NCI-H748 treated with DMSO at 0.1 percent for 48 hours (cell line): Measurements from ENCODE around the gene ARHGAP32.
"Not testable (repeated sequence)": the region's sequence is repeated elsewhere in the genome, so short reads cannot be mapped to it uniquely, and the experiment has no call there.

Experiments used
- DNase-seq: peaks from one replicate; lab custom pipeline; 2025; lab: John Stamatoyannopoulos, UW

Gene ARHGAP32

DNA sequence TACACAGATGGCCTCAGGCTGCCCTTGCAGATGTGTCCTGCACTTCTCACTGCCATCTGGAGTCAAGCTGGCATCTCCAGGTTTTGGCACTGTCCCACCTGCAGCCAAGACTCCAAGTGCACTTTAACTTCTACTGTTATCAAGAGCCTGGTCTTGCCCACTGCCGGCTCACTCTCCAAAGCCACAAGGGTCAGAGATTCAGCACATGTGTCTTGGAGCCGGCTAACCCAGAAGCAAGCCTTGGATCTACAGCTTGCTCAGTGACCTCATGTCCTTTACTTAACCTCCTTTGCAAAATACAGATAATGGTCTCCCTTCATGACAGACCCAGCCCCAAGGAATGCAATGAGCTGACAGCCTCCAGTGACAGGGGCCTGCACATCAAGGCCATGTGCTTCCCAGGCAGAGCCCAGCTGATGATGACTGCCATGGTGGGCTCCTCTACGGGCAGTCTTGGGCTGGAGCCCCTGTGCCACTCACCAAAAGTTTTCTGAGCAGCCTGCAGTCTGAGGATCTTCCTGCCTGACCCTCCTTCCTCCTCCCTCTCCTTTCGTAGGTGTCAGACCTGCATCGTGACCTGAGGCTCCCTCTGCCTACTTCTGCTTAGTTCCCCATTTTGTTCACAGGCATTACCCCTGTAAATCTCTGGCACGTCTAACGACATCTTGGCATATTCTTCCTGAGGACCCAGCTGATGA, 258.5 kb downstream of the ARHGAP32 start:
- no peak for DNase-seq

DNA sequence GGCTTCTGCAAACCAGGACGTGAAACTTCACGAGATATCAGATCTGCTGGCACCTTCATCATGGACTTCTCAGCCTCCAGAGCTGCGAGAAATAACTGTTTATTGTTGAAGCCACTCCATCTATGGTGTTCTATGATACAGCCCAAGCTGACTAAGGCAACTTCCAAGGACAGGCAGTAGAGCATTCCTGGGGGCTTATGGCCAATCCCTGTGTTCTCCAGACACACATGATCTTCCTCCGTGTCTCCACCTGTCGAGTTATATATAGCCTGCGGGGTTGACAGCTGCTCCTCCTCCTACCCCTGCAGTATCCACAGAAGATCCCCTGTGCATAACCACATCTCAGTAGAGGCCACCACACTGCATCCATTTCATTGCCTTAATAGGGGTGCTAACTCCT, 260.5 kb downstream of the ARHGAP32 start:
- DNase-seq, result no peak

DNA sequence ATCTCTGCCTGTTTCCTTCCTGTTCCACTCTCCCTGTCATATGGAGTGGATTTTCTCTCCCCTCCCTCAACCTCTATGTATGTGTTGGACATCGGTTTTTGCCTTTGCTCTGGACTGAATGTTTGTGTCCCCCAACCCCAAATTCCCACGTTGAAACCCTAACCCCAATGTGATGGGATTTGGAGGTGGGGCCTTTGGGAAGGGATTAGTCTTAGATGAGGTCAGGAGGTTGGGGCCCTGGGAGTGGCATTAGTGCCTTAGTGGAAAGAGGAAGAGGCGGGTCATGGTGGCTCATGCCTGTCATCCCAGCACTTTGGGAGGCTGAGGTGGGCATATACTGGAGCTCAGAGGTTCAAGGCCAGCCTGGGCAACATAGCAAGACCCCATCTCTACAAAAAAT, 261.1 kb downstream of the ARHGAP32 start:
- no peak for DNase-seq

DNA sequence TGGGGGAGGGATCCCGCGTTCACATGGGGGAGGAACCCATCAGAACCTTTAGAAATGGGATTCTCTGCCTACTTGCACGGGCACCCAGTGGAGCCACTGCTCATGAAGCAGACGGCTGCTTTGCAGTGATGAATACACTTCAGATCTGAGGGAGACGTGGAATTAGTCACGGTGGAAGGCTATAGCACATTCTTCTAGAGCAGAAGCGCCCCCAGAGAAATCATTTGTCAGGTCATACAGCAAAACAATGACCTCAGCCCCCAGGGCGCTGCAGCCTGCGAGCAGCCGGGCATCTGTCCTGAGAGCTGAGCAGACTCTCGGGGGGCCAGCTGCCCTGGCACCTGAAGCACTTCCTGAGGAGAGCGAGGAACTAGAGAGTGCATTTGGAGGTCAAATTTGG, 262.1 kb downstream of the ARHGAP32 start:
- no peak for DNase-seq

DNA sequence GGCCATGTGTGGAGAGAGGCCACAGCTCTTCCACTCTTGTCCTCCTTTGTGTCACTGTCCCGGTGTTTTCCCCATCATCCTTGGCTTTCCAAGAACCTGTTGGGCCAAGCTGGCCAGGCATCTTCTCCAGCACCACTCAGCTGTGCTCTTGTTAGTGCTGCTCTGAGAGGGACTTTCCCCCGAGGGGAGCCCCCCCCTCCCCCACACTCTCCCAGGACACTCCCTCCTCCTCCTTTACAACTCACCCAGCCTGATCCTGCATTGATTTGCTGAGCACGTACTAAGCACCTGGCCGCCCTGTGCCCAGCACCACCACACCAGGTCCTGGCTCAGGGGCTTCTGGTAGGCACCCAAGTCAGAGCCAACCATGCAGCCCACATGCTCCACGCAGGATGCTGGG, 262.7 kb downstream of the ARHGAP32 start:
- no peak for DNase-seq

DNA sequence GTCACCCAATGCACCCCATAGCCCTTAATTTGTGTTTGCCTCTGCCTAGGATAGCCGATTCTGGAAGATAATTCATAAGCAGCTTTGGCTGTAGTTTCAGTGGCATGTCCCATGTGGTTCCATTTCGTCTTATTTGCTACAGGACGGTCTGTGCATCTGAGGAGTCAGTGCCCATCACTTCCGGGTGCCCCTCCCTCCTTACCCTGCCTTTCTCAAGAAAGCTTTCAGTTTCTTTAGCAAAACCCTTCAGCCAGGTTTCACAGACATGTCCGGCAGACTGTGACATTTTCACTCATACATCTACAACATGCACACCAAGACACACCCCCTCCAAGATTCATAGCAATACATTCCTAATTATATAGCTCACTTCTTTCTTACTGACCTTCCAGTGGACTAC, 263.7 kb downstream of the ARHGAP32 start:
- no peak for DNase-seq

DNA sequence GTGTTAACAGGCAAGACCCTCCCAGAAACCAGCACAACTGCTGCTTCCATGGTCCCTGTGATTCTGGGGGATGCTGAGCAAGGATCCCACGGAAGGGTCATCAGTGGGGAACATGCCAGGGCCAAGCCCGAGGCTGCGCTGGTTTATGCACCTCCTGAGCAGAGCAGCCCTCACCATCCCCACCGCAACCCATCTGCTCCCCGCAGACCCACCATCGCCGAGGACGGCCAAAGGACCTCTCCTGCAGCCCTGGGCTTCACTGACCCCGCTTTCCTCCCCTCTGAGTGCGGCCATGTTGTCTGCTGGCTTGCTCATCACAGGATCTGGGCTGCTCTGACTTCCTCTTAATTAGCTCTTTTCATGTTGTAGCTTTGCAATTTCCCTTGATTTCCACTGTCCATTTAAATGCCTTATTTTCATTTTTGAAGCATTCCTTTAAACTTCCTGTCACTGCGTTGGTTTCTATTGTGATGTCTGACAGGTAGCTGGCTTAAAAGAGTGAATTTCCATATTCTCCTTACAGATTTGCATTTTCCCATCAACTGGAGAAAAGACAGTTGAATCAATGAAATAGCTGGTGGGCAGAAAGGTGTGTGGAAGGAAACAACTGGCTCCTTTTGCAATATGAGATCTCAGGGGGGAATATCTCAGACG, 264.3 kb downstream of the ARHGAP32 start:
- no peak for DNase-seq

DNA sequence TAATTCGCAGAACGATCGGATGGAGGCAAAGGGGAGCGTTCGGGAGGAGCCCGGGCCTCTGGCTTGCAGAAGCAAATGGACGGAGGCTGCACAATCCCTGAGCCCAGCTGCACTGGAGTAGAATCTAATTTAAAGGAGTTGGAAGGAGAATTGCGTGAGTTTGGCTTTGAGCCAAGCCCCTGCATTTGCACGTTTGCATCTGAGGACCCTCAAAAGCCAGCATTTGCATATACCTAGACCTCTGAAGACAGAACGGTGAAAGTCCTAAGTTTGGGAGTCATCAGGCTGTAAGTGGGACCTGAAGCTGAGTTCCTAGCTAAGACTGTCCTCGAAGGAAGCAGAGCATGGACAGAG, 265.0 kb downstream of the ARHGAP32 start:
- DNase-seq, result no peak

DNA sequence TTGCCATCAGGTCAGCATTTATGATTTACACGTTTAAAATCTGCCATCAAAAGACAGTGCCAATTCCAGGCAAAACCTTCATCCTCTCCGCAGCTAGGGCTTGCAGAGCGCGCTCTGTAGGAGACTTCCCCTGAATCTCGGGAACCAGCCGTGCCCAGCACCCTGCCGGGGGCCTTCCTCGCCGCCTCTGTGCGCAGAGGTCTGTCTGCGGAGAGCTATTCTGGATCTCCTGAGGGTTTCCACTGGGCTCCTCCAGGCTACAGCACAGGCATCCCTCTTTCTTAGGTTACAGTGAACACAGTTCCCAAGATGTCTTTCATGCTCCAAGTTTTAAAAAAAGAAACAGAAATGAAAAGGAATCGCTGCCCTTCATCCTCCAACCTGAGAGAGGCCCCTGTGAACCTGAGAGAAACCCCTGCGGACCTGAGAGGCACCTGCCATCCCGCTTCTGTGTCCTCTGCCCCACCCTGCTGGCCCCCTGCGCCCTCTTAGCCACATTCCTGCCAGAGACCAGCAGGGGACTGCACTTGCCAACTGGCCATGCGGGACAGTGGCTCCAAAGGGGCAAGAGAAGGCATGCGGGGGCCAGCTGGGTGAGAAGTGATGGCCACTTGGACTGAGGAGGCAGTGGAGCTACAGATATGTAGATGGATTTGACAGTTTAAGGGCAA, 265.6 kb downstream of the ARHGAP32 start:
- DNase-seq, result no peak

DNA sequence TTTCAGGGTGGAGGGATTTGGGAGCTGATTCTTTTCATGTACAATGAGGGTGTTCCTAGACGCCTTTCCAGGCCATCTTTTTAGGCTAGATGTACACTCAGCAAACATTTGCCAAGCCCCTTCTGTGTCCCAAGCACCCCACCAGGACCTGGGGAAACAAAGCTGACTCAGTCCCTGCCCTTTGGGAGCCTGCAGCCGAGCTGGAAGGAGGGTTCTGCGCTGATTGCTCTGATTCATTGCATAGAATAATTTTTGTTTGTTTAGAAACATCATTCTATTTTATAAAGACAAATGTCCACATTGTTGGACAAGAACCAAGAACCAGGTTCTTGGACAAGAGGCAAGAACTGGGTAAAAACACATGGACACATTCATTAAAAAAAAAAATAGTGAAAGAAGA, 266.1 kb downstream of the ARHGAP32 start:
- DNase-seq, result no peak

DNA sequence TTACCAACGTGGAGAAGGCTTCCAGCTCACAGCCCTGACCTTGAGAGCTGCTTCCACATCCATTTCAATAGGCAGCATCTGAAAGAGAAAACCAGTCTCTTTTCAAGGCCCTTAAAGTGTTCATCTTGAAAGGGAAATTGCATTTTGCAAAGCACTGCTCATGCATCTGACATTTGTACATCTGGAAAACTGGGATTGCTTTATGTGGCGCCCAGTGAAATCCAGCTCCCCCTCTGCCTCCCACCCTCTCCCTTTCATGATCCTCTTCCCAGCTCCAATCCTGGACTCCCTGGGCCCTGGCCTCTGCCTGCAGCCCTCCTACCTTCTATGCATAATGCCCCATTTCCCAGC, 266.9 kb downstream of the ARHGAP32 start:
- no peak for DNase-seq

DNA sequence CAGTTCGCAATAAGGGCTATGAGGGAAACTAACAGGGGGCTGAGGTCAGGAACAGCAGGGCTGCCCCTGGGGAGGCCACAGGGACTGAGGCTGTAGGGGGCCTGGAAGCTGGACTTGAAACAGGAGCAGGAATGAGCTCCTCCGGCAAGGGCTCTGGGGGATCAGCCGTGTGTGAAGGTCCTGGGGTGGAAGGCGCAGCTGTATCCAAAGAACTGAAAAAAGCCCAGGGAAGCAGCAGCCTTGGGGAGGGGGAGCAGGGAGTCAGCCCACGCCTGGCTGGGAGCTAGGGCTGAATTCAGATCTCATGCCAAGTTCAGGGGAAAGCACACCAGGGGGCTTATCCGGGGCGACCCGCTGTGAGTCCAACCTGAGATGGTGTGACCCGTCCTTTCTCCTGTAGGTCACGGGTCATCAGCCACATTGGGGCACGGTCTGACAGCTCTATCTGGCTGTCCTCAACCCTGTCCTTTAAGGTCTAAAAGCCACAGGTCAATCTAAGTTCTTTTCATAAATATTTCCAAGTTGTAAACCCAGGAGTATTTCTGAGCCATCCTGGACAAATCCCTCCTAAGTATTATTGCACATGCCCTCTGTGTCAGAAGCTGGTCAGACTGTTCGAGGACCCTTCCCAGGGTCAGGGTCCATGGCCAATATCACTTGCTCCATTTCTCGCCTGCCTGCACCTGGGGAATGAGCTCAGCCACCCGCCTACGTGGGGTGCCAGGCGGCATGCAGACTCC, 267.4 kb downstream of the ARHGAP32 start:
- no peak for DNase-seq

DNA sequence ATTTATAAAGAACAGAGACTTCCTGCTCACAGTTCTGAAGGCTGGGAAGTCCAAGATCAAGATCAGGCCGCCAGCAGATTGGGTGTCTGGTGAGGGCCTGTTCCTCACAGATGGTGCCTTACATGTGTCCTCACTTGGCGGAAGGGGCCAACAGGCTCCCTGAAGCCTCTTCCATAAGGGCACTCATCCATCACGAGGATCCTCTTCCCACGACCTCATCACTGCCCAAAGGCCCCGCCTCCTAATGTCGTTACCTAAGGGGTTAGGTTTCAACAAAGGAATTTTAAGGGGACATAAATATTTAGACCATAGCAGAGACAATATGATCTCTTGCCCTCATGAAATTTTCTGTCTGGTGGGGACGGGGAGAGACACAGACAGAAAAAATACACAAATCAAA, 268.0 kb downstream of the ARHGAP32 start:
- no peak for DNase-seq

DNA sequence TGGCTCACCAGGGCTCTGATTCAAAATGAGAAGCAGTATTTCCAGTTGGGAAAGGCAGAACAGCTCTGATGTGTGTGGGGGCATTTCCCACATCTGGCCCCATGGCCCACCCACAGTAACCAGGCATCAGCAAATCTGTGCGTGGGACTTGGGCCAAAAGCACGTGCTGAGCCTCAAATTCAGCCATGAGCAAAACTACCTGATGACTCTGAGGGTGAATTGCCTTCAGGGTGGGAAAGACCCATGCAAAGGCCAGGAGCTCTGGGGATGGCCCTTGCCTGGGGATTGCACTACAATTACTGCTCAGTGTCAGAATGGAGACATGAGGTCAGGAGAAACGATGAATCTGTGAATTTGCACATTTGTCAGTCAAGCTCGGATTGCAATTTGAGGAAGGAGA, 270.3 kb downstream of the ARHGAP32 start:
- no peak for DNase-seq

DNA sequence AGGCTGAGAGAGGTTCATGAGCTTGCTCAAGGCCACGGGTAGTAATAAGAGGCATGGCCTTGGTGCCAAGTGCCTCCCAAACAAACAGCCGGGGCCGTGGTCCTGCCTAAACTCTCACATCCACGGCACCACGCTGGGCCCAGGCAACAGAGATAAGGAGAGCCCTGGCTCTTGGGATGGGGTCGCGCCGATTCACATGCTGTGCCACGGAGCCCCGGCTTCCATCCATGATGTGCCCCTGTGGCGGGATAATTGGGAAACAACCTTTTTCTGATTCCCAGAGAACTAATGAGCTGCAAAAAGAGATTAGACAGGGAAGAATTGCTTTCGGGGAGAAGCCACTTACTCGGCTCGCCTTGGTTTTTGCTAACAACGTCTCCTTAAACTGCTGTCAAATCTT, 271.5 kb downstream of the ARHGAP32 start:
- no peak for DNase-seq

DNA sequence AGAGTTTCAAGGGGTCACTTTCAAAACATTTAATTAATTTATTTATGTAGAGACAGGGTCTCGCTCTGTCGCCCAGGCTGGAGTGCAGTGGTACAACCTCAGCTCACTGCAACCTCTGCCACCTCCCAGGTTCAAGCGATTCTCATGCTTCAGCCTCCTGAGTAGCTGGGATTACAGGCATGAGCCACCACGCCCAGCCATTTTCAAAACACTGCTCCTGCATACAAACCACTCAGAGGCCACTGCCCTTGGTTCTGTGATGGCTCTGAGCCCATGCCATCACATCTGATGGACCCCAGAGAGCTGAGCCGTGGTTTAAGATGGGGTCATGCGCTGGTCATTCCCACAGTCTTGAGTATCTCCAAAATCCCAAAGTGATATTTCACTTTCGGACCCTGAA, 272.5 kb downstream of the ARHGAP32 start:
- DNase-seq, result not testable (repeated sequence)

DNA sequence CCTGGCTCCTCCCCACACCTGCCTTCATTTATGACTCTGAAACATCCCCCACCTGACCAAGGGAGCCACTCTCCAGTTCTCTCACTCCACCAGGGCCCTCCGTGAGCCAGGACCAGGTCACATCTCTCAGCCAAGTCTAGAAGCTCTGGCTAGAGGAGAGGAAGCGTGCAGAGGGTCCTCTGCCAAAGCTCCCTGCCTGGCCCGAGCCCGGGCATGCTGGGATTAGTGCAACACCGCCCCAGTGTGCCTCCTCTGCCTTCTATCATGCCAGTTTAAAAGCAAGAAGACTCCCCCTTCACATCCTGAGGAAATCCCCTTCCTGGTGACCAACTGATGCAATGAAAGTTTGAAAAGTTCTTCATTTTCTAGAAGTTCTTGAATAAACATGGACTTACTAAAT, 272.9 kb downstream of the ARHGAP32 start:
- no peak for DNase-seq

DNA sequence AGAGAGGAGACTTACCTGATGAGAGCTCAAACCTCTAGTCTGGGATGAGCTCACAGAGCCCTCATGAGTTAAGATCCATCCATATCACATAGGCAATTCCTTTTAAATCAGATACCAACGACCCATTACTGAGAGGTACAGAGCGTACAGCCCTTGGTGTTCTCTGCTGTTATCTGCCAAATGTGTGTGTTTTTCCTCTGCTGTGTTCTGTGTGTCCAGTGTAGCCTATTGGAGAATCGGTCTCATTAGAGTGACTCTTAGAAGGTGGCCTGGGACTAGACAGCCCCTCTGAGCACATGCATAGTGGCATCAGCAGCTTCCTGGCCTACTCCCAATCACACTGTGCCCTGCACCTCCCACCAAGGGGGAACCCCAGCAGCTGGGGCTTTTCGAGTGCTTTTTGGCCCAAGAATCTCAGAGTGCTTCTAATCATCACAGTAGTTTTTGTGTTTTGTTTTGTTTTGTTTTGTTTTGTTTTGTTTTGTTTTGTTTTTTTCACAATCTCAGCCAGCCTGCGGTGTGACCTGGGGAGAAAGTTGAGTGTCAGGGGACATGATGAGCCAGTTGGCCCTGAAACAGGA, 274.9 kb downstream of the ARHGAP32 start:
- no peak for DNase-seq

DNA sequence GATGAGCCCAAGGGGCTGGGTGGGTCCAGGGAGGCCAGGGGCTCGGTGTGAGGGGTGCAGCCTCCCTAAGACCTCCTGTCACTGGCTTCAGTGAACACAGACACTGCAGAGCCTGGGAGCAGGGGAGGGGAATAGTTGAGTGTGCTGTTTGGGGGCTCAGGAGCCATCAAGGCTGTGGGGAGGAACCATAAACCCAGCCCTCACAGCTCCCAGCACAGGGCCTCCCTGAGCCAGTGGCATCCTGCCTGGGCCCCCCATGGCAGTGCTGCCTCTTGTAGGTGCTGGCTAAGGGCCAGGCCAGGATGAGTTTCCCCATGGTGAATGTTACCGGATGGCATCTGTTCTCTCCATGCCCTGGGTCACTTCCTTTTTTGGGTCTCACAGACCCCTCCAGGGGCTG, 275.4 kb downstream of the ARHGAP32 start:
- no peak for DNase-seq

DNA sequence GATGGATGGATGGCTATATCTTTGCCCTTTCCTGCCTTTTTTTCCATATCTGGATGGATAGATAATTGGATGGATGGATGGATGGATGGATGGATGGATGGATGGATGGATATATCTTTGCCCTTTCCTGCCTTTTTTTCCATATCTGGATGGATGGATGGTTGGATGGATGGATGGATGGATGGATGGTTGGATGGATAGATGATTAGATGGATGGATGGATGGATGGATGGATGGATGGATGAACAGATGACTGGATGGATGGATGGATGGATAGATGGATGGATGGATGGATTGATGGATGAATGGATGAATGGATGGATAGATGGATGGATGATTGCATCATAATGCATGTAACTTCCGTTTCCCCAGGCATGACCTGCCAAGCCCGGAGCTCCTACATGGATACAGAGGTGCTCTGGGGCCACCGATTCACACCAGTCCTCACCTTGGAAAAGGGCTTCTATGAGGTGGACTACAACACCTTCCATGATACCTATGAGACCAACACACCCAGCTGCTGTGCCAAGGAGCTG, 276.0 kb downstream of the ARHGAP32 start:
- no peak for DNase-seq

DNA sequence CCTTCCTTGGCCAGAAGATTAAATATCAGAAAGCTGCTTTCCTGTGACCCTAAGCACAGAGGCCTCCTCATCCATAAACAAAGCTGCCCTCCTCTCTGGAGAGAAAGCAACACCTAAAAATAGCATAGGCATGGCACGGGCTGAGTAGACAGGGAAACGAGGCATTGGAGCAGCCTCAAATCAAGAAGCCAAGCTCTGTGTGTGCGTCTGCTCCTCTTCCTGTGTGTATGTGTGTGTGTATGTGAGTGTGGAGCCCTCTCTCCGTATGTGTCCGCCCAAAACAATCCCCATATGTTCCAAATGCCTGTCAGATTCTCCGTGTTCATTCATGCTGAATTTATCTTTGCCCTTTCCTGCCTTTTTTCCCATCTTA, 277.0 kb downstream of the ARHGAP32 start:
- no peak for DNase-seq
